ENCODE data around the gene TSBP1.

Gene TSBP1

GRCh38 chr6:32371803-32372202, at the start of gene TSBP1:
TSBP1 (minus strand) TSS chr6:32371903; CDS start chr6:32371706, 197 bp downstream.
- no peak for DNase-seq

GRCh38 chr6:32416036-32416435, 44.3 kb upstream of the TSBP1 start:
- no peak for DNase-seq

- DNase-seq, result peak; percentile 69 to 83
Measured at GRCh38 chr6:32415521-32416019, 43.9 kb upstream of the TSBP1 start.

DNA sequence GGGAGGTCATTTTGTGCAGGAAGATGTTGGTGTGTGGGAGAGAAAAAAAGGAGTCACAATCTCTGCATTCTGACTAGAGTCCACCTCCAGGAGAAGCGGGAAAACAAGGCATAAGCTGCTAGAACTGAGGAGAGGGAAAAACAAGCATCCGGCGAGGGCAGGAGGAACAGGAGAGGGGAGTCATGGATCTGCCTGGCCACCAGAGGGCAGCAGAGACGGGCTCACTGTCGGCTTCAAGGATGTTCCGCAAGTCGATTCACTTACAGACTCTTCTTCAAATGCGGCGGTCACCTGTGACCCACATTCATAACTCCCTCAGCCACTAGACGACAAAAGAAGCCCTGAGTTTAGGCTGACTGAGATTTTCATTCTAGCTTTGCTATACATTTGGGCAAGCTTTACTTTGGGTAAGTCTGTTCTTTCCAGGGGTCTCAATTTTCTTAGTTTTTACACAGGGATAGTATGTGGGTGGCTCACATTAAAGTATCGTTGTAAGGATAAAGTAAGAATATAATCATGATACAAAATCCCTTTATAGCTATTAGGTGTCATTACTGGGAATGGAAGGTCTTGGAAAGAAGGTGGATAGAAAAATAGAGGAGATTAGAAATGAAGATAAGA, 41.8 kb upstream of the TSBP1 start:
- peak; percentile 81 to 86 for DNase-seq

GRCh38 chr6:32411566-32412327, 40.0 kb upstream of the TSBP1 start:
- no peak for DNase-seq

DNA sequence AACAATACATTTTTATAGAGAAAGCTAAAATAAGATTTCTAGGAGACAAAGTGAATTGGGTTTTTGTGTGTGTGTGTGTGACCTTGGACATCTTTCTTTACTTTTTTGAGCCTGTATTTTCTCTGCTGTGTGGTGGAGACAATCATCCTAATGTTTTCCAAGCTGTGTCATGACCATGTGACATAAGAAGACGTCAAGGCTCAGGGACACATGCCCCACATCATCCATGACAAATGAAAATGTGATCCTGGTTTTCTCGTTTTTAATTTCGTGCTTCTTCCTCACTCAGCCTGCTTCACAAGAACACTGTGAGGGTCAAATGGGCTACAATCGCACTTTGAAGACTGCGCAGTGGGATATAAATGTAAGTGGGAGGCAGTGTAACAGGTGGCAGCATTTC, 39.2 kb upstream of the TSBP1 start:
- DNase-seq, result no peak

DNA sequence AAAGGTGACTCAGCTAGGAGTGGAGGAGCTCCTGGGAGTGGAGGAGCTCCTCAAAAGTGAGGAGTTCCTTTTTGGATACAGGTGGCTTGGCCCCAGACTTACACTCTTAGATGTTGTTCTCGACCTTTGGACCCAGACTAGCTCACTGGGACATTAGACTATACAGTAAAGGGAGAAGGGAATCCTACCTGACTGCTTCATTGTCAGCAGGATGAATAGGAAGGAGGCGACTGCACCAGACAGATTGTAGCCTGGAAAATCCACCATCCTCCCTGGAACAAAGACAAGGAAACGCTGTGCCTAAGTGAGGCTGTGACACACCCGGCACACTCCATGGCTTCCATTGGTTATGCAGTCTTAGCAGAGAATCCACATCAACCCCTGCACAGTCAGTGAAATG, 35.2 kb upstream of the TSBP1 start, which contains the start of gene BTNL2:
TSS of gene BTNL2 (minus strand) at position 325 of the 400 bp plus-strand sequence. CDS start at position 267, 58 bp downstream.
- no peak for DNase-seq

DNA sequence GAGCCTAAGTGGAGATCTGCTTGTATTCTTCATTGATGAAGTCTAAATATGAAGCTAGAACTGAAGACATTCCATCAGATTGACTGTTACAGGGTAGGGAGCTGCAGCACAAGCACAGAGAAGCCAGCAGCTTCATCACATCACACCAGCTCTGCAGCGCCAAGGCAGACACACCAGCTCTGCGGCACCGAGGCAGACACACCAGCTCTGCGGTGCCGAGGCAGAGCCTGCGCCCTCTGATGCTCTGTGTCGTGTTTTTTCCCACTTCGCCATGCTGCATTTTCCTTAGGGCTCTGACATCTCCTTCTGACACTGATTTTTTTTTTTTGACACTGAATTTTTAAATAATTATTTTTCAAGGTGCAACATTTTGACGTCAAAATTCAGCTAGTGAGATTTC, 34.5 kb upstream of the TSBP1 start:
- no peak for DNase-seq

GRCh38 chr6:32405656-32406055, 34.0 kb upstream of the TSBP1 start:
- DNase-seq, result no peak

DNA sequence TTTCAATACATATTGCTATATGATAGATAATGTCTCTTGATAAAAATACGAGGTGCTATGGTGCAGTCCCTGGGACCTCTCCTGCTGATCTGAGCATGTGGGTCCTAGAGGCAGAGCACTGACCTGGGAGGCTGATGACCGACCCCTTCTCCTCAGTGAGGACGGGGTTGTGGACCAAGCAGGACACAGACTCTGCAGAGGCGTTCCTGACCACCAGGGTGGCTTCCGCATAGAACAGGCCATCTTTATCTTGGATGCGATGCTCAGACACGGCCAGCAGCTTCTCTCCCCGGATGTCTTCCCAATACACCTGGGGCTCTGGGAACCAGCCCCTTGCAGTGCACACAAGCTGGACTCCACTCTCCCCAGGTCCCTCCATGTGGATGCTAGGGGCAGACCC, 31.1 kb upstream of the TSBP1 start:
- DNase-seq, result no peak

DNA sequence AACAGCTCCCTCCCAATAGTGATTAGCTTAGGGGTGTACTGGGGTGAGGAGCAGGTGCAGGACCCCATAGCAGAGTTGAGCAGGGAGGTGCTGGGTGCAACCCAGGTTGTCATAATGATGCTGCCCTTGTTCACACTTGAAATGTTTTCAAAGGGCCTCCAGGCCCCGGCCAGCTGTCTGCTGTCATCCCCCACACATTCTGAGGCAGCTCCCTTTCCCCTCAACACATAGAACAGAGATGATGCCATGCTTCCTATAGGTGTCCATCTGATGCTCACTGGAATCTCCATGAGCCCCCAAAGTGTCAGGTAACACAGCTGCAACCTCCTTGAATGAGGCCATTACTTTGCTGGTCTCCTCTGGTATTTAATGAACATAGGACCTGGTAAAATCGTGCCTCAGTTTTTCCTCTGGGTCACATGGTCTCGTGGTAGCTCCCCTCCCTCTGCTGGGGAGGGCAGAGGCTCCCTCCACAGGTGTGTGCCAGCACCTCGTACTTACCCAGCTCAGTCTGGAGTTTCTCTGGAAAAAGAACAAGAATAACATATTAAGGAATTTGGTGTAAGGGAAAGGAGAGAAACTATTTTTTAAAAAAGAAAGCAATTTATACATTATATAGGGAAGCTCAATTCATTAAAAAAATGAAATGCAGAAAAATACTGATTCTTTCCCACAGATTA, 29.7 kb upstream of the TSBP1 start:
- no peak for DNase-seq

- DNase-seq, result no peak
Measured at GRCh38 chr6:32397252-32397920, 25.7 kb upstream of the TSBP1 start.

DNA sequence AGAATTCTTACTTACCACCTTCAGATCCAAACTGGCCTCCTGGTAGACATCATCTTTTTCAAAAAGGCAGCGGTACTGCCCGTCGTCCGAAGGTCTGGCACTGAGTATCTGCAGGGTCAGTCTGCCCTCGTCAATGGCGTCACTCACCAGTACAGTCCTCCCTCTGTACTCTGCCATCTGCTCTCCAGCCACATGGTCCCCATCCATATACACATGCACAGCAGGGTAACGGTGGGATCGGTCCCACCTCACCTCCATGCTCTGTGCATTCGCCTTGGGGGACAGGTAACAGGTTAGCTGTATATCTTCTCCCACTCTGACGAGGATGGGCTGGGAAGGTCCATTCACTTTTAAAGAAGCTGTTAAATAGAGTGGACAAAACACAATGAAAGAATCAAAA, 24.3 kb upstream of the TSBP1 start:
- DNase-seq, result no peak

- no peak for DNase-seq
Measured at GRCh38 chr6:32393665-32394420, 22.1 kb upstream of the TSBP1 start.

GRCh38 chr6:32391505-32391904, 19.8 kb upstream of the TSBP1 start:
- no peak for DNase-seq

DNA sequence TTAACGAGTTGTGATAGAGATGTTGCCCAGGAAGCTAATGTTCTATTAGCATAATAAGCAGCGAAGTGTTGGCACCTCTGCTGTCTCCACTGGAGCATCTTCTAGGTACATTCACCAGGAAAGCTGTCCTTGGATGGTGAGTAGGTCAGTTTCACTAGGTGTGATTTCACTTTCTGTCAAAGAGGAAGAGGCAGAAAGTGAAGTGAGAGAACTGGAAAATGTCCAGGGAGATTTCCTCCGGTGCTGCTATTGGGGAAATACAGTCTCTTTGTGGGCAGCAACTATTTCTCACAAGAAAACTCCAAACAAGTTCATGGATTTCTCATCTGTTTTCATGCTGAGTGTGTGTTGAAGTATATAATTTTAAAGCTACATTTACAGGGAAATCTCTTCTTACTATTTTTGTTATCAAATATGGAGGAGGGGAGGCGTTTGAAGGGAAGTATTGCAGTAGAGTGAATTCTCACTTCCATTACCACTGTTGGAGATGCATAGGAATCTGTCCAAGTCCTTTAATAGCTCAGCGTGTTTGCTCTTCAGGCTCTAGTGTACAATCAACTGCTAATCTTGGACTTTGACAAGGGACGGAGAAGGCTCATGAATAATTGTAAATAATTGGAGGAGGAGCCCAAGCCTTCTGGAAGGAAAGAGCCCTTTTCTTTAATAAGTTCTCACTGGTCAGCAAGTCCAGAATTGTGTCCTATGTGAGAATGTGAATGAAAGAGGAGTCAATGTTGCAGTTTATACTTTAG, 16.1 kb upstream of the TSBP1 start:
- DNase-seq, result no peak

GRCh38 chr6:32386040-32386439, 14.3 kb upstream of the TSBP1 start:
- no peak for DNase-seq

- no peak for DNase-seq
Measured at GRCh38 chr6:32382757-32383420, 11.2 kb upstream of the TSBP1 start.

GRCh38 chr6:32379545-32379944, 7.8 kb upstream of the TSBP1 start:
- DNase-seq, result no peak

DNA sequence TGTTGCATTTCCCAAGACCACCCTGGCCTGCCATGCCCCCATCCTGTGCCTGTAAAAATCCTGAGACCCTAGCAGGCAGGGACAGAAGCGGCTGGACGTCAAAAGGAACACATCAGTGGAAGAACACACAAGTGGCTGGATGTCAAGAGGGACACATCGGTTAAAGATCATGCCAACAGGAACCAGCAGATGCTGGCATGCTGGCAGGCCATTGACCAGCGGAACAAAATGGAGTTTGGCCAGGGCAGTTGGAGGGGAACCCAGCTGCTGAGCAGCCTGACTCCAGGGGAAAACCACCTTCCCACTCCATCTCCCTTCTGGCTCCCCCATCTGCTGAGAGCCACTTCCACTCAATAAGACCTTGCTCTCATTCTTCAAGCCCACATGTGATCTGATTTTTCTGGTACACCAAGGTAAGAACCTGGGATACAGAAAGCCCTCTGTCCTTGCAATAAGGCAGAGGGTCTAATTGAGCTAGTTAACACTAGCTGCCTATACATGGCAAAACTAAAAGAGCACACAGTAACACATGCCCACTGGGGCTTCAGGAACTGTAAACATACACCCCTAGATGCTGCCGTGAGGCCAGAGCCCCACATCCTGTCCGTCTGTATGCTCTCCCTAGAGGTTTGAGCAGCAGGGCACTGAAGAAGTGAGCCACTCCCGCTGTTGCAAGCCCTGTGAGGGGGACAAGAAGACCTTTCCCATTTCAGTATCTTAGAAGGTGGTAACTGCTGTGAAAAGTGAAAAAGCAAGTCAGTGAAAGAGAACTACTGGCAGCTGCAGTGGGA, 4.2 kb upstream of the TSBP1 start:
- DNase-seq, result no peak
